HG02588 (cell line): Measurements from ENCODE around the gene MAGI3.
"Not testable (repeated sequence)": the region's sequence is repeated elsewhere in the genome, so short reads cannot be mapped to it uniquely, and the experiment has no call there.

Experiments
- ATAC-seq: cut with Tn5 transposase; IDR thresholded peaks from one replicate; pipeline ENCODE4 v1.9.1; 2021; ENCODE audit warnings: mild to moderate bottlenecking, moderate library complexity; ENCODE audit not compliant: unreplicated experiment

The MAGI3 gene

GRCh38 chr1:113508364-113509164, 118.2 kb downstream of the MAGI3 start:
- no peak for ATAC-seq

- not testable (repeated sequence) for ATAC-seq
These were observed 119.5 kb downstream of the MAGI3 start for GRCh38 chr1:113509766-113510165.

- no peak for ATAC-seq
These were observed 121.0 kb downstream of the MAGI3 start for GRCh38 chr1:113511269-113511668.

GRCh38 chr1:113515498-113515897, 125.2 kb downstream of the MAGI3 start:
- ATAC-seq = no peak

GRCh38 chr1:113517346-113517745, 127.0 kb downstream of the MAGI3 start:
- no peak for ATAC-seq

- ATAC-seq = no peak
These were observed 127.7 kb downstream of the MAGI3 start for GRCh38 chr1:113517983-113518382.

GRCh38 chr1:113519556-113519955, 129.2 kb downstream of the MAGI3 start:
- no peak for ATAC-seq

GRCh38 chr1:113530021-113530420, 139.7 kb downstream of the MAGI3 start:
- no peak for ATAC-seq

- no peak for ATAC-seq
These were observed 141.0 kb downstream of the MAGI3 start for GRCh38 chr1:113531321-113531720.

- ATAC-seq = no peak
These were observed 142.7 kb downstream of the MAGI3 start for GRCh38 chr1:113533061-113533460.

- no peak for ATAC-seq
These were observed 144.0 kb downstream of the MAGI3 start for GRCh38 chr1:113534130-113534817.

- ATAC-seq = no peak
These were observed 144.6 kb downstream of the MAGI3 start for GRCh38 chr1:113534875-113535274.

- ATAC-seq = no peak
These were observed 146.0 kb downstream of the MAGI3 start for GRCh38 chr1:113536182-113536780.

GRCh38 chr1:113538225-113538624, 147.9 kb downstream of the MAGI3 start:
- ATAC-seq = no peak

- ATAC-seq = no peak
These were observed 150.0 kb downstream of the MAGI3 start for GRCh38 chr1:113540335-113540734.

GRCh38 chr1:113541106-113541505, 150.8 kb downstream of the MAGI3 start:
- no peak for ATAC-seq

GRCh38 chr1:113542221-113542701, 151.9 kb downstream of the MAGI3 start:
- ATAC-seq = no peak

- no peak for ATAC-seq
These were observed 152.8 kb downstream of the MAGI3 start for GRCh38 chr1:113543110-113543509.

GRCh38 chr1:113545210-113545609, 154.9 kb downstream of the MAGI3 start:
- ATAC-seq = no peak

GRCh38 chr1:113545626-113546025, 155.3 kb downstream of the MAGI3 start:
- no peak for ATAC-seq

GRCh38 chr1:113551728-113552127, 161.4 kb downstream of the MAGI3 start:
- ATAC-seq = no peak

GRCh38 chr1:113552244-113552643, 161.9 kb downstream of the MAGI3 start:
- ATAC-seq = no peak
